22Rv1 (cell line): ENCODE results near the gene PARS2.

Source experiments
- H3K27ac ChIP-seq: fragments of 450-650 bp; 2 replicates; pipeline ENCODE4 v1.5.1; 2017
- CTCF ChIP-seq: fragments of 450-650 bp; IDR thresholded peaks from 2 replicates; pipeline ENCODE4 v1.5.1; 2017; ENCODE audit warnings: mild to moderate bottlenecking
- ZFX ChIP-seq: fragments of 450-650 bp; IDR thresholded peaks from 2 replicates; pipeline ENCODE4 v1.6.1; 2017; ENCODE audit warnings: antibody characterized with exemption, borderline replicate concordance

Gene PARS2

DNA sequence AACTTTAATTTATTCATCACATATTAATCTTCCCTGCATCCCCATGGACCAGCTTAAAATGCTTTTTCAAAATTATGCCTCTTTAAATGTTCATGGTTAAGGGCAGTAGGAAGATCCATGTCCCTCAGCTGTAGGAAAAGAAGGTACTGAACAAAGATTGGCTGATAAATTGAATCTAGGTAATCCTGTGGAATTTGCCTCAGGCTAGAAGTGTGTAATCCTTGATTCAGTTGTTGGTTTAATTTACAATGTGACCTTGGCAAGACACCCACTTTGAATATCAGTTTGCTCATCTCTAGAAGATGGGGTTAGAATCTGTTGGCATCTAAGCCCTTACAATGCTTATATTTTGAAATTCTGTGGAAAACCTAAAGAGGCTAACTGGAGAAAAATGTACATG, 42.6 kb downstream of the PARS2 start:
- TF ChIP-seq CTCF (no peak), ZFX (no peak)
- H3K27ac ChIP-seq: no peak overlapping the region

GRCh38 chr1:54716299-54717047, 47.9 kb downstream of the PARS2 start:
- no peak for TF ChIP-seq CTCF
- peak overlapping the region; percentile 64 for H3K27ac ChIP-seq

GRCh38 chr1:54715493-54716298, 48.6 kb downstream of the PARS2 start, which contains the start of gene TTC4:
Gene TTC4, plus strand, starts transcription at chr1:54715861. Its CDS starts 48 bp downstream, at chr1:54715909.
- peak within 1 kb of the TSS; percentile 64 for H3K27ac ChIP-seq
- no peak for TF ChIP-seq CTCF
- TF ChIP-seq ZFX: no peak

DNA sequence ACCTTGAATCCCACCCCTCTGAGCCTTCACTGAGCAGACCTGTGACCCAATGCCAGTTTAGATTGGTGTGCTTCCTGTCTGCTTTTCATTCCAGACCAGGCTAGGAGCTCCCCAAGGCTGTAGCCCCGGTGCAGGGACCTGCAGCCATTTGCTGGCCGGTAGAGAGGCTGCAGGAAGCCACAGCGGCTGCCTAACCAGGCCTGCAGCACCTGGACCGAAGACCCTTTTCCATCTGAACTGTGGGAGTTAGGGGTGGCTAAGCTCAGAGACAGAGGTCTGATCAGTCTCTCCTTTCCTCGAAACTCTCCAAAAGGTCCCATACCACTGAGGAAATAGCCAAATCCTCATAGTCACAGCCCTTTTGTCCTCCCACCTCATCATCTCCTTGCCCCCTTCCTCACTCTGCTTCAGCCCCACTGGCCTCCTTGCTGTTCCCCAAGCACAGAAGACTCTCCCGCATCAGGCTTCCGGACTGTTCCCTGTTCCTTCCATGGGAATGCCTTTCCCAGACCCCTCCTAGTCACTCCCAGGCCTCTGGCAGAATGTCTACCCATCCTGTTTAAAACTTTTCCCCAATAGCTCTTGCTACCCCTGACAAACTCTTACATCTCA, 49.3 kb downstream of the PARS2 start:
- H3K27ac ChIP-seq: no peak overlapping the region
- TF ChIP-seq CTCF (no peak), ZFX (no peak)

- no peak overlapping the region for H3K27ac ChIP-seq
- TF ChIP-seq ZFX (no peak), CTCF (no peak)
Measured at GRCh38 chr1:54711536-54711935, 52.8 kb downstream of the PARS2 start.

GRCh38 chr1:54710841-54711240, 53.5 kb downstream of the PARS2 start:
- TF ChIP-seq CTCF: no peak
- no peak overlapping the region for H3K27ac ChIP-seq

DNA sequence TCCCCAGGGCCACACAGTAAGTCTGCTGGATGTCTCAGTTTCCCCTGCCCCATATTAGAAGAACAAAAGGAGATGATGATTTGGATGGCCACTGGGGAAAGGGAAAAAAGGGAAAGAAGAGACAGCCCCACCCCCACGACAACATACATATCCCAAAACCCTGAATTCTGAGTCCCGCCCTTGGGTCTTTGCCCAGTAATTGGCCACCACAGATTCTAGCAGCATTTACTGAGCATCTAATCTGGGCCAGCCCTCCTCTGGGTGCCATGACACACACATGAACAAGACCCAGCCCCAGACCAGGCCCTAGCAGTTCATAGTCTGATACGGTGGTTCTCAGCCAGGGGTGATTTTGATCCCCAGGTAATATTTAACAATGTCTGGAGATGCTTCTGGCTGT, 53.9 kb downstream of the PARS2 start:
- no peak overlapping the region for H3K27ac ChIP-seq
- no peak for TF ChIP-seq CTCF
- no peak for TF ChIP-seq ZFX
